ENCODE results near the gene ZP3. TPM values are rescaled to one million over a fixed set of nuclear protein-coding genes. Genes with fewer than 3 reads are reported as not detected.

ZP3 gene
- total and polyA plus RNA-seq, 2 of the 13 experiments (the other 11 are each of a cell fraction or from before 2014, with no cell fraction given) = not detected

DNA sequence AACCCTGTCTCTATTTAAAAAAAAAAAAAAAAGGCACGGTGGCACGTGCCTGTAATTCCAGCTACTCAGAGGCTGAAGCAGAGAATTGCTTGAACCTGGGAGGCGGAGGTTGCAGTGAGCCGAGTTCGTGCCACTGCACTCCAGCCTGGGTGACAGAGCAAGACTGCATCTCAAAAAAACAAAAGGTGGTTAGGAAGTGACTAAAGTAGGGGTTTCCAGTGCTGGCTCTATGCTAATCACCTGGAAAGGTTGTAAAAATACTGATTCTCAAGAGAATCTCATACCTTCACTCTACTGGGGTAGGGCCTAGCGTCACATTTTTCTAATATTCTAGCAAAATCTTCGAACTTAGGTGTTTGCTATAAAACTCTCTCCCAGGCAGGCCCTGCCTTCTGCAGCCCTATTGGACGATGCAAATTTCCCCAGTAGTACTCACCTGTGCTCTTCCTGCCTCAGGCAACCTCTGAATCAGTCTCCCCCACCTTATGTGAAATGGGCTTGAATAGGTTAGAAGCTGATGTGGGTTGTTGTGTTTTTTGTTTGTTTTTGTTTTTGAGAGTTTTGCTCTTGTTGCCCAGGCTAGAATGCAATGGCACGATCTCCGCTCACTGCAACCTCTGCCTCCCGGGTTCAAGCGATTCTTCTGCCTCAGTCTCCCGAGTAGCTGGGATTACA, 3.5 kb downstream of the ZP3 start:
- CTCF ChIA-PET (ENCODE audit: low intra/inter-chr PET ratio, low total read pairs) = interaction anchor here (0.5 kb wide), 1 partner anchor 159 kb away, joined by 3 read pairs; no protein-coding TSS in a partner anchor
- H3K4me2 ChIP-seq (ENCODE audit: low read depth, low read length) = no peak overlapping the region
- DNase-seq (ENCODE audit: low spot score) (no peak), ATAC-seq (no peak), FAIRE-seq (no peak)
- POLR2A ChIA-PET = no interaction called here
- H3K9ac ChIP-seq (ENCODE audit: insufficient read depth, low read depth, low read length) = no peak overlapping the region
- H2AFZ ChIP-seq (ENCODE audit: low read length) = no peak overlapping the region
- H3K27ac ChIP-seq (ENCODE audit: extremely low read length, insufficient read depth, low read length) = no peak overlapping the region
- H4K20me1 ChIP-seq (ENCODE audit: insufficient read depth, low read length) = no peaks in the 10 kb centered on the region
- H3K79me2 ChIP-seq (ENCODE audit: insufficient read depth, low read length) = no peaks in the 10 kb centered on the region
- no peaks in the 10 kb centered on the region for H3K36me3 ChIP-seq (replicated peaks in 1 of 2; ENCODE audit: control insufficient read depth in 1 of 2, insufficient read depth in 2 of 2, low read length in 2 of 2)
- no peak overlapping the region for H3K4me3 ChIP-seq (replicated peaks in 1 of 3; ENCODE audit: insufficient read depth in 1 of 3, low read depth in 2 of 3, low read length in 3 of 3)
- peaks cover 5 to 27% of the 10 kb centered on the region in 2 experiments; a peak in 3 of 5 replicates for H3K27me3 ChIP-seq (ENCODE audit: control insufficient read depth in 1 of 2, insufficient read depth in 2 of 2, low read length in 2 of 2)
- WGBS (ENCODE audit: low lambda C conversion rate) = 49% methylated on average over 13 of the region's 13 CpGs
- H3K9me3 ChIP-seq (ENCODE audit: low read length) = no peaks in the 10 kb centered on the region
- peaks cover 20% of the 10 kb centered on the region; the same call in 1 of the 2 replicates for H3K4me1 ChIP-seq (ENCODE audit: insufficient read depth, low read length)
- TF ChIP-seq DR1 (CRISPR knock-in tag; IDR thresholded peaks at IDR 0.05) = no peak
- TF ChIP-seq, protein P1, sequence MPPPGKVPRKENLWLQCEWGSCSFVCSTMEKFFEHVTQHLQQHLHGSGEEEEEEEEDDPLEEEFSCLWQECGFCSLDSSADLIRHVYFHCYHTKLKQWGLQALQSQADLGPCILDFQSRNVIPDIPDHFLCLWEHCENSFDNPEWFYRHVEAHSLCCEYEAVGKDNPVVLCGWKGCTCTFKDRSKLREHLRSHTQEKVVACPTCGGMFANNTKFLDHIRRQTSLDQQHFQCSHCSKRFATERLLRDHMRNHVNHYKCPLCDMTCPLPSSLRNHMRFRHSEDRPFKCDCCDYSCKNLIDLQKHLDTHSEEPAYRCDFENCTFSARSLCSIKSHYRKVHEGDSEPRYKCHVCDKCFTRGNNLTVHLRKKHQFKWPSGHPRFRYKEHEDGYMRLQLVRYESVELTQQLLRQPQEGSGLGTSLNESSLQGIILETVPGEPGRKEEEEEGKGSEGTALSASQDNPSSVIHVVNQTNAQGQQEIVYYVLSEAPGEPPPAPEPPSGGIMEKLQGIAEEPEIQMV (CRISPR knock-in tag; IDR thresholded peaks at IDR 0.05; ENCODE audit: low read depth) = no peak
- TF ChIP-seq ESRRA (CRISPR knock-in tag; IDR thresholded peaks at IDR 0.05; ENCODE audit: low read depth) = no peak
- TF ChIP-seq ZNF556 (CRISPR knock-in tag; IDR thresholded peaks at IDR 0.05; ENCODE audit: borderline replicate concordance) = no peak
- no peak for TF ChIP-seq MTF1 (CRISPR knock-in tag; IDR thresholded peaks at IDR 0.05)
- no peak for TF ChIP-seq MEIS2 (CRISPR knock-in tag; IDR thresholded peaks at IDR 0.05)
- TF ChIP-seq, protein P2, sequence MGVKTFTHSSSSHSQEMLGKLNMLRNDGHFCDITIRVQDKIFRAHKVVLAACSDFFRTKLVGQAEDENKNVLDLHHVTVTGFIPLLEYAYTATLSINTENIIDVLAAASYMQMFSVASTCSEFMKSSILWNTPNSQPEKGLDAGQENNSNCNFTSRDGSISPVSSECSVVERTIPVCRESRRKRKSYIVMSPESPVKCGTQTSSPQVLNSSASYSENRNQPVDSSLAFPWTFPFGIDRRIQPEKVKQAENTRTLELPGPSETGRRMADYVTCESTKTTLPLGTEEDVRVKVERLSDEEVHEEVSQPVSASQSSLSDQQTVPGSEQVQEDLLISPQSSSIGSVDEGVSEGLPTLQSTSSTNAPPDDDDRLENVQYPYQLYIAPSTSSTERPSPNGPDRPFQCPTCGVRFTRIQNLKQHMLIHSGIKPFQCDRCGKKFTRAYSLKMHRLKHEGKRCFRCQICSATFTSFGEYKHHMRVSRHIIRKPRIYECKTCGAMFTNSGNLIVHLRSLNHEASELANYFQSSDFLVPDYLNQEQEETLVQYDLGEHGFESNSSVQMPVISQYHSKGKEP (CRISPR knock-in tag; IDR thresholded peaks at IDR 0.05) = no peak
- TF ChIP-seq REXO4 (CRISPR knock-in tag; IDR thresholded peaks at IDR 0.05; ENCODE audit: borderline replicate concordance) = no peak
- no peak for TF ChIP-seq TSC22D2 (CRISPR knock-in tag; IDR thresholded peaks at IDR 0.05; ENCODE audit: borderline replicate concordance)
- TF ChIP-seq ARID2 (CRISPR knock-in tag; IDR thresholded peaks at IDR 0.05; ENCODE audit: borderline replicate concordance) = no peak
- no peak for TF ChIP-seq ZNF816 (CRISPR knock-in tag; IDR thresholded peaks at IDR 0.05; ENCODE audit: borderline replicate concordance)
- TF ChIP-seq, protein P3, sequence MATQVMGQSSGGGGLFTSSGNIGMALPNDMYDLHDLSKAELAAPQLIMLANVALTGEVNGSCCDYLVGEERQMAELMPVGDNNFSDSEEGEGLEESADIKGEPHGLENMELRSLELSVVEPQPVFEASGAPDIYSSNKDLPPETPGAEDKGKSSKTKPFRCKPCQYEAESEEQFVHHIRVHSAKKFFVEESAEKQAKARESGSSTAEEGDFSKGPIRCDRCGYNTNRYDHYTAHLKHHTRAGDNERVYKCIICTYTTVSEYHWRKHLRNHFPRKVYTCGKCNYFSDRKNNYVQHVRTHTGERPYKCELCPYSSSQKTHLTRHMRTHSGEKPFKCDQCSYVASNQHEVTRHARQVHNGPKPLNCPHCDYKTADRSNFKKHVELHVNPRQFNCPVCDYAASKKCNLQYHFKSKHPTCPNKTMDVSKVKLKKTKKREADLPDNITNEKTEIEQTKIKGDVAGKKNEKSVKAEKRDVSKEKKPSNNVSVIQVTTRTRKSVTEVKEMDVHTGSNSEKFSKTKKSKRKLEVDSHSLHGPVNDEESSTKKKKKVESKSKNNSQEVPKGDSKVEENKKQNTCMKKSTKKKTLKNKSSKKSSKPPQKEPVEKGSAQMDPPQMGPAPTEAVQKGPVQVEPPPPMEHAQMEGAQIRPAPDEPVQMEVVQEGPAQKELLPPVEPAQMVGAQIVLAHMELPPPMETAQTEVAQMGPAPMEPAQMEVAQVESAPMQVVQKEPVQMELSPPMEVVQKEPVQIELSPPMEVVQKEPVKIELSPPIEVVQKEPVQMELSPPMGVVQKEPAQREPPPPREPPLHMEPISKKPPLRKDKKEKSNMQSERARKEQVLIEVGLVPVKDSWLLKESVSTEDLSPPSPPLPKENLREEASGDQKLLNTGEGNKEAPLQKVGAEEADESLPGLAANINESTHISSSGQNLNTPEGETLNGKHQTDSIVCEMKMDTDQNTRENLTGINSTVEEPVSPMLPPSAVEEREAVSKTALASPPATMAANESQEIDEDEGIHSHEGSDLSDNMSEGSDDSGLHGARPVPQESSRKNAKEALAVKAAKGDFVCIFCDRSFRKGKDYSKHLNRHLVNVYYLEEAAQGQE (IDR thresholded peaks at IDR 0.05; ENCODE audit: borderline replicate concordance in 1 of 2, low read depth in 1 of 2, low read length in 2 of 2) = no peak
- TF ChIP-seq NONO (IDR thresholded peaks at IDR 0.05) = no peak
- TF ChIP-seq NONO (CRISPR knock-in tag; conservative IDR thresholded peaks at IDR 0.05) = no peak
- no peak for TF ChIP-seq ZNF775 (CRISPR knock-in tag; IDR thresholded peaks at IDR 0.05; ENCODE audit: borderline replicate concordance)
- no peak for TF ChIP-seq TCF7L2 (IDR thresholded peaks at IDR 0.05; ENCODE audit: low read depth, low read length)
- no peak for TF ChIP-seq ZNF605 (CRISPR knock-in tag; IDR thresholded peaks at IDR 0.05)
- TF ChIP-seq CENPX (CRISPR knock-in tag; IDR thresholded peaks at IDR 0.05) = no peak
- in situ Hi-C loops (cut with HindIII; ENCODE audit: extremely low pct_ligation_motif_present, low pct_unique_long_range_greater_than_20kb) = no loop called here
- no TSS peak for BruUV-seq (replicated peaks)
- intact Hi-C loops (cut with micrococcal nuclease; ENCODE audit: unreplicated experiment) = no loop called here
